Endodermal cell (in vitro differentiated cells): ENCODE measurements around the gene ARHGAP42. TPM values are rescaled to one million over a fixed set of nuclear protein-coding genes. Genes with fewer than 3 reads are reported as not detected.

Source experiments
- DNase-seq: peaks from one replicate; pipeline ENCODE4 v3.0.0-alpha.2; 2017
- H3K27ac ChIP-seq: 2 replicates; pipeline ENCODE4 v1.5.1; 2013; ENCODE audit warnings: mild to moderate bottlenecking, low read depth, low read length, moderate library complexity
- H3K27me3 ChIP-seq: 2 replicates; pipeline ENCODE4 v1.6.1; 2013; ENCODE audit warnings: mild to moderate bottlenecking, low read length, moderate library complexity; ENCODE audit not compliant: insufficient read depth, control insufficient read depth, poor library complexity, severe bottlenecking
- H3K36me3 ChIP-seq: 2 replicates; pipeline ENCODE4 v1.7.0; 2013; ENCODE audit warnings: mild to moderate bottlenecking, low read length, moderate library complexity; ENCODE audit not compliant: control insufficient read depth, insufficient read depth
- H3K4me1 ChIP-seq: one replicate; pipeline ENCODE4 v1.7.0; 2013; ENCODE audit warnings: low read length; ENCODE audit not compliant: control insufficient read depth, insufficient read depth
- H3K4me3 ChIP-seq: 2 replicates; pipeline ENCODE4 v1.5.1; 2013; ENCODE audit warnings: mild to moderate bottlenecking, low read length, moderate library complexity
- H3K9ac ChIP-seq: 2 replicates; pipeline ENCODE4 v1.6.1; 2013; ENCODE audit warnings: mild to moderate bottlenecking, low read length, moderate library complexity; ENCODE audit not compliant: poor library complexity, severe bottlenecking; ENCODE audit errors: extremely low read depth
- H3K9me3 ChIP-seq: 2 replicates; pipeline ENCODE4 v1.6.1; 2013; ENCODE audit warnings: mild to moderate bottlenecking, low read length, moderate library complexity; ENCODE audit not compliant: control insufficient read depth
- H3K27ac Mint-ChIP-seq: 2 replicates; pipeline ENCODE4 v1.8.0; 2020; ENCODE audit warnings: mixed read lengths
- H3K27me3 Mint-ChIP-seq: 2 replicates; pipeline ENCODE4 v1.8.0; 2021; ENCODE audit warnings: mild to moderate bottlenecking, mixed read lengths; ENCODE audit not compliant: insufficient read depth
- H3K36me3 Mint-ChIP-seq: 2 replicates; pipeline ENCODE4 v1.8.0; 2020; ENCODE audit warnings: low read depth, mixed read lengths
- H3K4me1 Mint-ChIP-seq: 2 replicates; pipeline ENCODE4 v1.8.0; 2020; ENCODE audit warnings: mixed read lengths
- H3K4me3 Mint-ChIP-seq: 2 replicates; pipeline ENCODE4 v1.8.0; 2020; ENCODE audit warnings: mild to moderate bottlenecking, moderate library complexity, mixed read lengths
- H3K9me3 Mint-ChIP-seq: 2 replicates; pipeline ENCODE4 v1.8.0; 2020; ENCODE audit warnings: mild to moderate bottlenecking, mixed read lengths
- CTCF ChIP-seq: fragments of 200-600 bp; sonication (generic); conservative IDR thresholded peaks from 2 replicates; pipeline ENCODE4 v1.5.0; 2021; ENCODE audit warnings: antibody characterized with exemption, mild to moderate bottlenecking
- WGBS, 2 experiments: methylation state at CpG; one replicate each; pipeline versions ENCODE4 v1.1.5 to v1.1.7; 2013; ENCODE audit warnings: missing lambda C conversion rate in 2 of 2, mixed read lengths in 1 of 2; ENCODE audit not compliant: insufficient coverage in 1 of 2, insufficient read length in 1 of 2; 5-methylcytosine and 5-hydroxymethylcytosine counted together
- total RNA-seq, 2 donors: library from RNA; stranded (reverse); fragmentation: NEBNext Ultra II Directional in 1 of 2; extraction: Animal tissue kit (Norgen Biotek cat#: 25700) in 1 of 2; gene quantifications; 2 replicates in 1 of 2; 3 replicates in 1 of 2; pipeline ENCODE4 v1.2.1, GENCODE V29; 2021

Gene ARHGAP42
- total RNA-seq, 2 donors from 2014 or later: 164 to 176 TPM

- no peaks in the 10 kb centered on the region for H3K36me3 Mint-ChIP-seq
- no peak overlapping the region for H3K27ac ChIP-seq
- no peak for DNase-seq
- H3K27me3 ChIP-seq: peaks cover 47% of the 10 kb centered on the region
- no peak overlapping the region for H3K9ac ChIP-seq
- H3K4me3 ChIP-seq: no peak overlapping the region
- no peak for TF ChIP-seq CTCF
- H3K36me3 ChIP-seq: no peaks in the 10 kb centered on the region
- no peaks in the 10 kb centered on the region for H3K9me3 Mint-ChIP-seq
- H3K27me3 Mint-ChIP-seq: peaks cover 46% of the 10 kb centered on the region
- WGBS, 2 experiments: 95 to 97% methylated on average over 4 to 6 of the region's 6 CpGs
- peaks cover 13% of the 10 kb centered on the region for H3K4me1 Mint-ChIP-seq
- H3K4me3 Mint-ChIP-seq: no peak overlapping the region
- H3K4me1 ChIP-seq: no peaks in the 10 kb centered on the region
- no peak overlapping the region for H3K27ac Mint-ChIP-seq
- peaks cover 7% of the 10 kb centered on the region for H3K9me3 ChIP-seq
These were observed 19.6 kb upstream of the ARHGAP42 start for GRCh38 chr11:100667449-100667848.

GRCh38 chr11:100670140-100670539 is 16.9 kb upstream of the ARHGAP42 start:
- no peaks in the 10 kb centered on the region for H3K36me3 Mint-ChIP-seq
- no peak for TF ChIP-seq CTCF

GRCh38 chr11:100671471-100671870 is 15.6 kb upstream of the ARHGAP42 start:
- no peak for TF ChIP-seq CTCF
- Mint-ChIP-seq H3K36me3 (no peaks in the 10 kb centered on the region), H3K4me1 (peaks cover 9% of the 10 kb centered on the region), H3K27ac (no peak overlapping the region), H3K4me3 (no peak overlapping the region), H3K27me3 (peaks cover 16% of the 10 kb centered on the region), H3K9me3 (no peaks in the 10 kb centered on the region)
- H3K4me3 ChIP-seq: no peak overlapping the region
- WGBS, 2 experiments: 92 to 96% methylated on average over 4 of the region's 6 CpGs
- H3K9me3 ChIP-seq: peaks cover 7% of the 10 kb centered on the region
- H3K36me3 ChIP-seq: no peaks in the 10 kb centered on the region
- peaks cover 12% of the 10 kb centered on the region for H3K27me3 ChIP-seq
- no peak overlapping the region for H3K27ac ChIP-seq
- H3K9ac ChIP-seq: no peak overlapping the region
- no peak for DNase-seq
- no peaks in the 10 kb centered on the region for H3K4me1 ChIP-seq

More at GRCh38 chr11:100670140-100670539, 16.9 kb upstream of the ARHGAP42 start:
- no peak overlapping the region for H3K9ac ChIP-seq
- H3K4me3 Mint-ChIP-seq: no peak overlapping the region
- H3K27ac Mint-ChIP-seq: no peak overlapping the region
- H3K4me1 ChIP-seq: no peaks in the 10 kb centered on the region
- H3K4me3 ChIP-seq: peak overlapping the region; percentile 30
- no peaks in the 10 kb centered on the region for H3K36me3 ChIP-seq
- H3K4me1 Mint-ChIP-seq: peaks cover 7% of the 10 kb centered on the region
- peaks cover 26% of the 10 kb centered on the region for H3K27me3 Mint-ChIP-seq
- H3K9me3 ChIP-seq: peaks cover 7% of the 10 kb centered on the region
- H3K27me3 ChIP-seq: peaks cover 25% of the 10 kb centered on the region
- no peak overlapping the region for H3K27ac ChIP-seq
- WGBS, 2 experiments: 92 to 100% methylated on average over 2 of the region's 2 CpGs
- no peaks in the 10 kb centered on the region for H3K9me3 Mint-ChIP-seq
- peak; percentile 57 for DNase-seq
